Coronary artery (tissue), 2 donors: Measurements from ENCODE around the gene VGLL4.
"Not testable (repeated sequence)": the region's sequence is repeated elsewhere in the genome, so short reads cannot be mapped to it uniquely, and the experiment has no call there.

Source experiments
- DNase-seq: peaks from one replicate; pipeline ENCODE4 v3.0.0-alpha.2; 2017; ENCODE audit warnings: low spot score
- H3K27ac ChIP-seq, 2 donors: fragments of 200-600 bp; sonication (generic); one replicate each; pipeline ENCODE4 v1.5.1; 2016 to 2019
- H3K4me3 ChIP-seq: fragments of 200-600 bp; sonication (generic); 2 replicates; pipeline ENCODE4 v1.5.1; 2016; ENCODE audit warnings: mild to moderate bottlenecking, moderate library complexity
- TF ChIP-seq, protein P1 (sequence below): fragments of 200-600 bp; sonication (generic); IDR thresholded peaks from one replicate; pipeline ENCODE4 v1.5.1; 2019; ENCODE audit warnings: antibody characterized with exemption

The VGLL4 gene

GRCh38 chr3:11534793-11535101 is 109.0 kb downstream of the VGLL4 start:
- peak overlapping the region; percentile 49 to 75 for H3K27ac ChIP-seq
- H3K4me3 ChIP-seq: no peak overlapping the region
- TF ChIP-seq, protein P1, sequence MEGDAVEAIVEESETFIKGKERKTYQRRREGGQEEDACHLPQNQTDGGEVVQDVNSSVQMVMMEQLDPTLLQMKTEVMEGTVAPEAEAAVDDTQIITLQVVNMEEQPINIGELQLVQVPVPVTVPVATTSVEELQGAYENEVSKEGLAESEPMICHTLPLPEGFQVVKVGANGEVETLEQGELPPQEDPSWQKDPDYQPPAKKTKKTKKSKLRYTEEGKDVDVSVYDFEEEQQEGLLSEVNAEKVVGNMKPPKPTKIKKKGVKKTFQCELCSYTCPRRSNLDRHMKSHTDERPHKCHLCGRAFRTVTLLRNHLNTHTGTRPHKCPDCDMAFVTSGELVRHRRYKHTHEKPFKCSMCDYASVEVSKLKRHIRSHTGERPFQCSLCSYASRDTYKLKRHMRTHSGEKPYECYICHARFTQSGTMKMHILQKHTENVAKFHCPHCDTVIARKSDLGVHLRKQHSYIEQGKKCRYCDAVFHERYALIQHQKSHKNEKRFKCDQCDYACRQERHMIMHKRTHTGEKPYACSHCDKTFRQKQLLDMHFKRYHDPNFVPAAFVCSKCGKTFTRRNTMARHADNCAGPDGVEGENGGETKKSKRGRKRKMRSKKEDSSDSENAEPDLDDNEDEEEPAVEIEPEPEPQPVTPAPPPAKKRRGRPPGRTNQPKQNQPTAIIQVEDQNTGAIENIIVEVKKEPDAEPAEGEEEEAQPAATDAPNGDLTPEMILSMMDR: no peak
- no peak for DNase-seq

DNA sequence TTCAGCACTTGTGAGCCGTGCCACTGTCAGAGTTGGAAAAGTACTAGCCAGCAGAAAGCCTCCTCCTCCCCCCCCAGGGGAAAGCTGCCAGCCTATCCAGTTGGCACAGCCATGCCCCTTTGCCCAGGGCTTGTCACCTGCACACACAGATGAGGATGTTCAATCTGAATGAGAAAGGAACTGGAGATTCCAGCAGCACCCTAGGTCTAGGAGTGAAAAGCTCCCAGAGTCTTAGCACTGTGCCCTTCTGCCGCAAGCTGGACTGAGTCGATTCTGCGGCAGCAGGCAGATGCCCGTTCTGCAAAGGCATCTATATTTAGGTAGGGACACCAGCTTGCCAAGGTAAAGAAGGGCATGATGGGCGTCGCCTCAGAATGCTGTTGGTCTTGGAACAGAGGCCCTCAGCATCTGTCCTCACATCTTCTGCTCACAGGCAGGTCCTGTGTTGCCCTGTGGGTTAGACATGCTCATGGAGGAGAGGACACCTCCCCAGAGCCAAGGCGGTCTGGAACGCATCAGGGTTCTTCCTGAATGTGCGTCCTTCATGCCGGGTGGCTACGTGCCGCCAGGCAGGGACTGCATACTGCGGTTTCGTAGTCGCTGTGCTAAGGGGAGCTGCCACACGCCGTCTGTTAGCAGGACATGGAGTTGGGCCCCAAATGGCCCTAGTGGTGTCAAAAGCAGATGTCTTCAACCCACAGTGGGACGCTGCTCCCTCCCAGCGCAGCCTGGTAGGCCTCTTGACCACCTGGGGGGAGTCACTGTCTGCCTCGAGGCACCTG is 109.5 kb downstream of the VGLL4 start:
- DNase-seq: no peak
- H3K27ac ChIP-seq: peak overlapping the region; percentile 49 to 75
- peak overlapping the region; percentile 27 for H3K4me3 ChIP-seq
- TF ChIP-seq, protein P1: no peak

GRCh38 chr3:11532931-11533391 is 110.8 kb downstream of the VGLL4 start:
- no peak overlapping the region for H3K4me3 ChIP-seq
- H3K27ac ChIP-seq: peak overlapping the region in 1 of 2 donors; percentile 15
- TF ChIP-seq, protein P1: no peak
- DNase-seq: no peak

- Histone ChIP-seq H3K4me3 (no peak overlapping the region), H3K27ac (peak overlapping the region in 1 of 2 donors; percentile 52)
- DNase-seq: no peak
- TF ChIP-seq, protein P1: no peak
Measured at GRCh38 chr3:11530153-11530721, 113.5 kb downstream of the VGLL4 start.

- H3K27ac ChIP-seq: no peak overlapping the region
- TF ChIP-seq, protein P1: no peak
- no peak for DNase-seq
- H3K4me3 ChIP-seq: no peak overlapping the region
Measured at GRCh38 chr3:11529281-11529680, 114.4 kb downstream of the VGLL4 start.

- H3K27ac ChIP-seq, H3K4me3 ChIP-seq: not testable (repeated sequence)
- peak; percentile 12 for DNase-seq
Measured at GRCh38 chr3:11526121-11526520, 117.6 kb downstream of the VGLL4 start.

GRCh38 chr3:11523572-11524101 is 120.1 kb downstream of the VGLL4 start:
- TF ChIP-seq, protein P1: no peak
- H3K4me3 ChIP-seq: no peak overlapping the region
- DNase-seq: peak; percentile 62
- peak overlapping the region; percentile 52 to 71 for H3K27ac ChIP-seq
